GM19238 (cell line): Measurements from ENCODE around the gene KCNJ5.
A peak's percentile ranks its signal among the peaks of the same experiment; 100 is the strongest.
"Not testable (repeated sequence)": the region's sequence is repeated elsewhere in the genome, so short reads cannot be mapped to it uniquely, and the experiment has no call there.

Experiments
- DNase-seq: peaks from one replicate; pipeline ENCODE4 v3.0.0; 2011; ENCODE audit warnings: low spot score; ENCODE audit not compliant: insufficient read length

The KCNJ5 gene

DNA sequence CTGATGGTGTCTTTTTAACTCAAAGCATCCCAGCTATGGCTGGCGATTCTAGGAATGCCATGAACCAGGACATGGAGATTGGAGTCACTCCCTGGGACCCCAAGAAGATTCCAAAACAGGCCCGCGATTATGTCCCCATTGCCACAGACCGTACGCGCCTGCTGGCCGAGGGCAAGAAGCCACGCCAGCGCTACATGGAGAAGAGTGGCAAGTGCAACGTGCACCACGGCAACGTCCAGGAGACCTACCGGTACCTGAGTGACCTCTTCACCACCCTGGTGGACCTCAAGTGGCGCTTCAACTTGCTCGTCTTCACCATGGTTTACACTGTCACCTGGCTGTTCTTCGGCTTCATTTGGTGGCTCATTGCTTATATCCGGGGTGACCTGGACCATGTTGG is 20.1 kb downstream of the KCNJ5 start:
- no peak for DNase-seq

- DNase-seq: no peak
Observed at GRCh38 chr11:128911701-128912100, 20.5 kb downstream of the KCNJ5 start.

DNA sequence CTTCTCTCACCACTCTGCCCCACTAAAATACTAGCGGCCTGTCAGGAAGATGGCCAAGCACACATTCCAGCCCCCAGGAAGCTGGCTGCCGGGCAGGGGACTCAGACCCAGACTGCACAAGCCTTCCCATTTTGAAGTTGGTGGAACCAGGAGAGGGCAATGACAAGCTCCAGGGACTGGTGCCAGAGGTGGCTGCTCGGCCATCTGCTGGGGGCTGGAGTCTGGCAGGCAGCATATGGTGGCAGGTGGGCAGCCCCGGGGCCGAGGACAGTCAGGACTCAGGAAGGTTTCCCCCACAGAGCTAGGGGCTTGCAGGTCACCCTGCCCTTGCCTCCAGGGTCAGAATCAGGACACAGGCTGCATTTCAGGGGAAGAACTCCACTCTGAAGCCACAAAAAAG is 22.6 kb downstream of the KCNJ5 start:
- DNase-seq: no peak

- no peak for DNase-seq
Observed at GRCh38 chr11:128914216-128915148, 23.3 kb downstream of the KCNJ5 start.

DNA sequence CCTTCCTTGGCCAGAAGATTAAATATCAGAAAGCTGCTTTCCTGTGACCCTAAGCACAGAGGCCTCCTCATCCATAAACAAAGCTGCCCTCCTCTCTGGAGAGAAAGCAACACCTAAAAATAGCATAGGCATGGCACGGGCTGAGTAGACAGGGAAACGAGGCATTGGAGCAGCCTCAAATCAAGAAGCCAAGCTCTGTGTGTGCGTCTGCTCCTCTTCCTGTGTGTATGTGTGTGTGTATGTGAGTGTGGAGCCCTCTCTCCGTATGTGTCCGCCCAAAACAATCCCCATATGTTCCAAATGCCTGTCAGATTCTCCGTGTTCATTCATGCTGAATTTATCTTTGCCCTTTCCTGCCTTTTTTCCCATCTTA is 24.0 kb downstream of the KCNJ5 start:
- DNase-seq: no peak

GRCh38 chr11:128916037-128916572 is 24.9 kb downstream of the KCNJ5 start:
- DNase-seq: no peak

- no peak for DNase-seq
Observed at GRCh38 chr11:128916681-128917080, 25.5 kb downstream of the KCNJ5 start.

GRCh38 chr11:128917144-128917724 is 26.1 kb downstream of the KCNJ5 start:
- DNase-seq: no peak

DNA sequence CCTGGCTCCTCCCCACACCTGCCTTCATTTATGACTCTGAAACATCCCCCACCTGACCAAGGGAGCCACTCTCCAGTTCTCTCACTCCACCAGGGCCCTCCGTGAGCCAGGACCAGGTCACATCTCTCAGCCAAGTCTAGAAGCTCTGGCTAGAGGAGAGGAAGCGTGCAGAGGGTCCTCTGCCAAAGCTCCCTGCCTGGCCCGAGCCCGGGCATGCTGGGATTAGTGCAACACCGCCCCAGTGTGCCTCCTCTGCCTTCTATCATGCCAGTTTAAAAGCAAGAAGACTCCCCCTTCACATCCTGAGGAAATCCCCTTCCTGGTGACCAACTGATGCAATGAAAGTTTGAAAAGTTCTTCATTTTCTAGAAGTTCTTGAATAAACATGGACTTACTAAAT is 28.1 kb downstream of the KCNJ5 start:
- no peak for DNase-seq

GRCh38 chr11:128919635-128920034 is 28.5 kb downstream of the KCNJ5 start:
- not testable (repeated sequence) for DNase-seq

- DNase-seq: no peak
Observed at GRCh38 chr11:128920666-128921065, 29.5 kb downstream of the KCNJ5 start.

GRCh38 chr11:128921793-128922192 is 30.6 kb downstream of the KCNJ5 start:
- no peak for DNase-seq

GRCh38 chr11:128924104-128924503 is 32.9 kb downstream of the KCNJ5 start:
- DNase-seq: no peak

- no peak for DNase-seq
Observed at GRCh38 chr11:128924510-128925249, 33.5 kb downstream of the KCNJ5 start.

DNA sequence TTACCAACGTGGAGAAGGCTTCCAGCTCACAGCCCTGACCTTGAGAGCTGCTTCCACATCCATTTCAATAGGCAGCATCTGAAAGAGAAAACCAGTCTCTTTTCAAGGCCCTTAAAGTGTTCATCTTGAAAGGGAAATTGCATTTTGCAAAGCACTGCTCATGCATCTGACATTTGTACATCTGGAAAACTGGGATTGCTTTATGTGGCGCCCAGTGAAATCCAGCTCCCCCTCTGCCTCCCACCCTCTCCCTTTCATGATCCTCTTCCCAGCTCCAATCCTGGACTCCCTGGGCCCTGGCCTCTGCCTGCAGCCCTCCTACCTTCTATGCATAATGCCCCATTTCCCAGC is 34.1 kb downstream of the KCNJ5 start:
- DNase-seq: no peak

- no peak for DNase-seq
Observed at GRCh38 chr11:128926000-128926399, 34.8 kb downstream of the KCNJ5 start.

GRCh38 chr11:128926437-128927107 is 35.4 kb downstream of the KCNJ5 start:
- DNase-seq: no peak

DNA sequence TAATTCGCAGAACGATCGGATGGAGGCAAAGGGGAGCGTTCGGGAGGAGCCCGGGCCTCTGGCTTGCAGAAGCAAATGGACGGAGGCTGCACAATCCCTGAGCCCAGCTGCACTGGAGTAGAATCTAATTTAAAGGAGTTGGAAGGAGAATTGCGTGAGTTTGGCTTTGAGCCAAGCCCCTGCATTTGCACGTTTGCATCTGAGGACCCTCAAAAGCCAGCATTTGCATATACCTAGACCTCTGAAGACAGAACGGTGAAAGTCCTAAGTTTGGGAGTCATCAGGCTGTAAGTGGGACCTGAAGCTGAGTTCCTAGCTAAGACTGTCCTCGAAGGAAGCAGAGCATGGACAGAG is 35.9 kb downstream of the KCNJ5 start:
- DNase-seq: no peak

- no peak for DNase-seq
Observed at GRCh38 chr11:128927683-128928336, 36.7 kb downstream of the KCNJ5 start.

DNA sequence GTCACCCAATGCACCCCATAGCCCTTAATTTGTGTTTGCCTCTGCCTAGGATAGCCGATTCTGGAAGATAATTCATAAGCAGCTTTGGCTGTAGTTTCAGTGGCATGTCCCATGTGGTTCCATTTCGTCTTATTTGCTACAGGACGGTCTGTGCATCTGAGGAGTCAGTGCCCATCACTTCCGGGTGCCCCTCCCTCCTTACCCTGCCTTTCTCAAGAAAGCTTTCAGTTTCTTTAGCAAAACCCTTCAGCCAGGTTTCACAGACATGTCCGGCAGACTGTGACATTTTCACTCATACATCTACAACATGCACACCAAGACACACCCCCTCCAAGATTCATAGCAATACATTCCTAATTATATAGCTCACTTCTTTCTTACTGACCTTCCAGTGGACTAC is 37.2 kb downstream of the KCNJ5 start:
- peak; percentile 80 for DNase-seq

DNA sequence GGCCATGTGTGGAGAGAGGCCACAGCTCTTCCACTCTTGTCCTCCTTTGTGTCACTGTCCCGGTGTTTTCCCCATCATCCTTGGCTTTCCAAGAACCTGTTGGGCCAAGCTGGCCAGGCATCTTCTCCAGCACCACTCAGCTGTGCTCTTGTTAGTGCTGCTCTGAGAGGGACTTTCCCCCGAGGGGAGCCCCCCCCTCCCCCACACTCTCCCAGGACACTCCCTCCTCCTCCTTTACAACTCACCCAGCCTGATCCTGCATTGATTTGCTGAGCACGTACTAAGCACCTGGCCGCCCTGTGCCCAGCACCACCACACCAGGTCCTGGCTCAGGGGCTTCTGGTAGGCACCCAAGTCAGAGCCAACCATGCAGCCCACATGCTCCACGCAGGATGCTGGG is 38.3 kb downstream of the KCNJ5 start:
- no peak for DNase-seq
